Ascending aorta (tissue), 2 donors: ENCODE measurements around the gene EEF2. TPM values are rescaled to one million over a fixed set of nuclear protein-coding genes. Genes with fewer than 3 reads are reported as not detected.

Experiments used
- DNase-seq, 2 donors: peaks; one replicate each; pipeline ENCODE4 v3.0.0-alpha.2; 2019; ENCODE audit warnings: low spot score in 2 of 2
- H3K27ac ChIP-seq, 2 donors: fragments of 200-600 bp; sonication (generic); one replicate each; pipeline ENCODE4 v1.5.1; 2016 to 2017; ENCODE audit warnings: mild to moderate bottlenecking in 1 of 2
- H3K27me3 ChIP-seq: fragments of 200-600 bp; sonication (generic); one replicate; pipeline ENCODE4 v1.5.1; 2017
- H3K36me3 ChIP-seq, 2 donors: fragments of 200-600 bp; sonication (generic); one replicate each; pipeline ENCODE4 v1.5.1; 2016
- H3K4me1 ChIP-seq, 2 donors: fragments of 200-600 bp; sonication (generic); one replicate each; pipeline ENCODE4 v1.5.1; 2016 to 2017; ENCODE audit warnings: mild to moderate bottlenecking in 1 of 2
- H3K4me3 ChIP-seq, 2 donors: fragments of 200-600 bp; sonication (generic); one replicate each; pipeline ENCODE4 v1.5.1; 2016 to 2017; ENCODE audit warnings: mild to moderate bottlenecking in 1 of 2
- H3K9me3 ChIP-seq, 2 donors: fragments of 200-600 bp; sonication (generic); one replicate each; pipeline ENCODE4 v1.5.1; 2016
- CTCF ChIP-seq, 3 experiments: fragments of 200-600 bp in 2 of 3; fragments of 450-650 bp in 1 of 3; sonication (generic) in 2 of 3; IDR thresholded peaks; one replicate each; pipeline ENCODE4 v1.5.1; 2016 to 2019; ENCODE audit warnings: antibody characterized with exemption in 3 of 3, mild to moderate bottlenecking in 1 of 3, moderate library complexity in 1 of 3
- intact Hi-C: fragments of 100-400 bp; cut with DNase I; formaldehyde crosslinking; loops from one replicate; pipeline ENCODE4 v1.15.1; 2023
- total RNA-seq: library from RNA; depleted of rRNA; stranded (reverse); fragments of >200 nt; gene quantifications from one replicate; pipeline ENCODE4 v1.1.0, GENCODE V29; 2016

EEF2 gene
- total RNA-seq, 1 donor from 2014 or later: 1,544 TPM

DNA sequence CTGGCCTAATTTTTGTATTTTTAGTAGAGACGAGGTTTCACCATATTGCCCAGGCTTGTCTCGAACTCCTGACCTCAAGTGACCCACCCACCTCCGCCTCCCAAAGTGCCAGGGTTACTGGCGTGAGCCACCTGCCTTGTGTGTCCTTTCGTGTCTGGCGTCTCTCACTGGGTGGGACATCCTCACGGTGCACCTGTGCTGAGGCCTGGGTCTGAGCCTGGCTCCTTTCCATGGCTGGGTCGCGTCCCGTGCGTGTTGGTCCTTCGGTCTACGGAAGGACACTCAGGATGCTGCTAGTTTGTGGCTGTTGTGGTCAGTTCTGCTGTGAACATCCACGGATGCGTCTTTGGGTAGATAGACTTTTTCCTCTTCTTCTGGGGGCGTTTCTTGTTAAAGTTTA lies 41.9 kb upstream of the EEF2 start:
- no peak overlapping the region for H3K27ac ChIP-seq

DNA sequence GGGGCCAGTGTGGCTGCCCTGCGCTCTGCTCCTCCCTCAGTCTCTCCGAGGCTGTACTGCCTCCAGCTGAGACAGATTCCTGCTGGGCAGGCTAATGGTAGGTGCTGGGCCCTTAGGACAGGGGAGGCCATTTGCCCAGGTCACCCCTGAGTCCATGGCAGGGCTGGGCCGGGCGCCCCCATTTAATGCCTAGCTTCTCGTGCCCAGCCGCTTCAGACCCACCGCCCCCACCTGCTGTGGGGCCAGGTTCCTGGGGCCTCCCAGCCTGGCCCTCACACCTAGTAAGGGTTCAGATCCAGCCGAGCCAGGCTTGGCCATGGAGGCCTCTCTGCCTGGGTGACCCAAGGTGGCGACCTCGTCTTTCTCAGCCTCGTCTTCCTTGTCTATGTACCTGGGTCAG lies 40.1 kb upstream of the EEF2 start:
- TF ChIP-seq CTCF (IDR thresholded peaks at IDR 0.05): no peak
- Histone ChIP-seq H3K27me3 (no peaks in the 10 kb centered on the region), H3K4me1 (no peaks in the 10 kb centered on the region), H3K36me3 (peaks cover 41 to 50% of the 10 kb centered on the region in 2 donors), H3K4me3 (no peak overlapping the region), H3K27ac (no peak overlapping the region), H3K9me3 (no peaks in the 10 kb centered on the region)
- intact Hi-C loops: no loop called here
- DNase-seq: no peak

More for the DNA sequence above, 41.9 kb upstream of the EEF2 start:
- intact Hi-C loops: no loop called here
- no peaks in the 10 kb centered on the region for H3K4me1 ChIP-seq
- DNase-seq: no peak
- H3K27me3 ChIP-seq: no peaks in the 10 kb centered on the region
- H3K4me3 ChIP-seq: no peak overlapping the region
- H3K9me3 ChIP-seq: no peaks in the 10 kb centered on the region
- no peak for TF ChIP-seq CTCF (IDR thresholded peaks at IDR 0.05)
- peaks cover 37 to 44% of the 10 kb centered on the region in 2 donors for H3K36me3 ChIP-seq

GRCh38 chr19:4023600-4024398 lies 38.5 kb upstream of the EEF2 start:
- Histone ChIP-seq H3K4me1 (no peaks in the 10 kb centered on the region), H3K27me3 (no peaks in the 10 kb centered on the region), H3K27ac (no peak overlapping the region), H3K9me3 (no peaks in the 10 kb centered on the region), H3K36me3 (peaks cover 29 to 43% of the 10 kb centered on the region in 2 donors), H3K4me3 (no peak overlapping the region)
- intact Hi-C loops: no loop called here
- no peak for DNase-seq
- TF ChIP-seq CTCF (IDR thresholded peaks at IDR 0.05): no peak

GRCh38 chr19:4019578-4019977 lies 34.3 kb upstream of the EEF2 start:
- peaks cover 0 to 16% of the 10 kb centered on the region in 2 donors for H3K4me1 ChIP-seq

DNA sequence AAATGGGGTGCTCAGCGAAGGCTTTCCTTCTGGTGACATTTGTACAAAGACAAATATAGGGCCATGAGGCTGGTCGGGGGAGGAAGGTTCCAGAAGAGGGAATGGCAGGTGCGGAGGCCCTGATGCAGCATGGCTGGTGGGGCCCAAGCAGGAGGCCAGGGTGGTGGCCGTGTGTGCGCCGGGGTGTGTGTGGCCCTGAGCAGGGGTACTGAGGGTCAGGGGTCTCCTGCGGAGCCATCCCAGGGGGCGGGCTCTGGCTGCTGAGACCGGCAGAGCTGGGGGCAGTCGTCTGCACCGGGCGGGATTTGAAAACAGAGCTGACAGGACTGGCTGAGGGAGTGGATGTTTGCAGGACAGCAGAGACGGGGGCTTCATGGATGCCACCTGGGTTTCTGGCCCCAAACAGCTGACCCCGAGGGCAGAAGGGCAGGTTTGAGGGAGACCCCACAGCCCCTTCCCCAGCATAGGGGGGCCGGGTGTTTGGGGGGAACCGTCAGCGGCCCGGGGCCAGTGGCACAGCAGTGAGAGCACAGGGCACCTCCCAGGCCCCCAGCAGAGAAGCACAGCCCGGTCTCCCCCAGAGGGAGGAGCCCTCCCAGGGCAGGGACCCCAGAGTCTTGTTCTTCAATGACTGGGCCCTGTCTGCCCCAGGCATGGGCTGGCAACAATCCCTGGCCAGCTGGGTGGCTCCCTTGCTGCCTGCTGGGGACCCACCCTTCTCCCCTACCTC lies 33.7 kb upstream of the EEF2 start:
- TF ChIP-seq CTCF (IDR thresholded peaks at IDR 0.05): no peak
- peaks cover 0 to 19% of the 10 kb centered on the region in 2 donors for H3K4me1 ChIP-seq

More at GRCh38 chr19:4019578-4019977, 34.3 kb upstream of the EEF2 start:
- Histone ChIP-seq H3K36me3 (peaks cover 16 to 24% of the 10 kb centered on the region in 2 donors), H3K27ac (no peak overlapping the region), H3K27me3 (no peaks in the 10 kb centered on the region), H3K4me3 (no peak overlapping the region), H3K9me3 (no peaks in the 10 kb centered on the region)
- no peak for TF ChIP-seq CTCF (IDR thresholded peaks at IDR 0.05)
- intact Hi-C loops: no loop called here
- no peak for DNase-seq

More for the DNA sequence above, 33.7 kb upstream of the EEF2 start:
- Histone ChIP-seq H3K36me3 (peaks cover 16 to 24% of the 10 kb centered on the region in 2 donors), H3K4me3 (no peak overlapping the region), H3K27ac (no peak overlapping the region), H3K9me3 (no peaks in the 10 kb centered on the region), H3K27me3 (no peaks in the 10 kb centered on the region)
- DNase-seq: no peak
- intact Hi-C loops: no loop called here
